ENCODE results near the gene NOL6.
"Not testable (repeated sequence)": the region's sequence is repeated elsewhere in the genome, so short reads cannot be mapped to it uniquely, and the experiment has no call there.

GRCh38 chr9:33511184-33511517 is 37.4 kb upstream of the NOL6 start:
- not testable (repeated sequence) for TF ChIP-seq PCBP1 (IDR thresholded peaks at IDR 0.05; ENCODE audit: low read depth, low read length, poor library complexity, severe bottlenecking); ARHGAP35 (IDR thresholded peaks at IDR 0.05; ENCODE audit: partially characterized antibody); MAZ (CRISPR knock-in tag; conservative IDR thresholded peaks at IDR 0.05 in 1 of 2, IDR thresholded peaks at IDR 0.05 in 1 of 2); ZNF124 (CRISPR knock-in tag; IDR thresholded peaks at IDR 0.05); POLR2AphosphoS2 (IDR thresholded peaks at IDR 0.05; ENCODE audit: low read length); ZNF398 (CRISPR knock-in tag; IDR thresholded peaks at IDR 0.05); POLR2AphosphoS5 (IDR thresholded peaks at IDR 0.05; ENCODE audit: control insufficient read depth, insufficient read depth, low read depth, low read length); SIN3A (IDR thresholded peaks at IDR 0.05; ENCODE audit: borderline replicate concordance in 2 of 2, control insufficient read depth in 1 of 2, low read depth in 2 of 2, low read length in 2 of 2); GABPA (tag; conservative IDR thresholded peaks at IDR 0.05; ENCODE audit: low read depth); KLF6 (CRISPR knock-in tag; IDR thresholded peaks at IDR 0.05; ENCODE audit: borderline replicate concordance)
- TF ChIP-seq POLR2A (conservative IDR thresholded peaks at IDR 0.05): peak; percentile 59
- TF ChIP-seq, protein P1, sequence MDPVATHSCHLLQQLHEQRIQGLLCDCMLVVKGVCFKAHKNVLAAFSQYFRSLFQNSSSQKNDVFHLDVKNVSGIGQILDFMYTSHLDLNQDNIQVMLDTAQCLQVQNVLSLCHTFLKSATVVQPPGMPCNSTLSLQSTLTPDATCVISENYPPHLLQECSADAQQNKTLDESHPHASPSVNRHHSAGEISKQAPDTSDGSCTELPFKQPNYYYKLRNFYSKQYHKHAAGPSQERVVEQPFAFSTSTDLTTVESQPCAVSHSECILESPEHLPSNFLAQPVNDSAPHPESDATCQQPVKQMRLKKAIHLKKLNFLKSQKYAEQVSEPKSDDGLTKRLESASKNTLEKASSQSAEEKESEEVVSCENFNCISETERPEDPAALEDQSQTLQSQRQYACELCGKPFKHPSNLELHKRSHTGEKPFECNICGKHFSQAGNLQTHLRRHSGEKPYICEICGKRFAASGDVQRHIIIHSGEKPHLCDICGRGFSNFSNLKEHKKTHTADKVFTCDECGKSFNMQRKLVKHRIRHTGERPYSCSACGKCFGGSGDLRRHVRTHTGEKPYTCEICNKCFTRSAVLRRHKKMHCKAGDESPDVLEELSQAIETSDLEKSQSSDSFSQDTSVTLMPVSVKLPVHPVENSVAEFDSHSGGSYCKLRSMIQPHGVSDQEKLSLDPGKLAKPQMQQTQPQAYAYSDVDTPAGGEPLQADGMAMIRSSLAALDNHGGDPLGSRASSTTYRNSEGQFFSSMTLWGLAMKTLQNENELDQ (CRISPR knock-in tag; IDR thresholded peaks at IDR 0.05; ENCODE audit: borderline replicate concordance): not testable (repeated sequence)
